H9 (cell line): ENCODE measurements around the gene STT3B. TPM values are rescaled to one million over a fixed set of nuclear protein-coding genes. Genes with fewer than 3 reads are reported as not detected.

Experiments
- DNase-seq: peaks from one replicate; pipeline ENCODE4 v3.0.0-alpha.2; 2017
- H2AFZ ChIP-seq: one replicate; pipeline ENCODE4 v1.6.1; 2013; ENCODE audit warnings: mild to moderate bottlenecking, low read length, control low read depth, moderate library complexity
- H2AK5ac ChIP-seq: 2 replicates; pipeline ENCODE4 v1.6.1; 2013; ENCODE audit warnings: low read length, control low read depth, mixed read lengths; ENCODE audit not compliant: insufficient read length
- H2BK120ac ChIP-seq: one replicate; pipeline ENCODE4 v1.6.1; 2013; ENCODE audit warnings: low read depth, mild to moderate bottlenecking, low read length, control low read depth, inconsistent platforms; ENCODE audit not compliant: poor library complexity, severe bottlenecking
- H2BK12ac ChIP-seq: 2 replicates; pipeline ENCODE4 v1.6.1; 2013; ENCODE audit warnings: low read length, control low read depth, mixed read lengths, low read depth; ENCODE audit not compliant: insufficient read length
- H2BK15ac ChIP-seq: 2 replicates; pipeline ENCODE4 v1.6.1; 2013; ENCODE audit warnings: low read depth, low read length, control low read depth
- H2BK20ac ChIP-seq: one replicate; pipeline ENCODE4 v1.6.1; 2013; ENCODE audit warnings: low read depth, mild to moderate bottlenecking, low read length, control low read depth, inconsistent platforms; ENCODE audit not compliant: poor library complexity, severe bottlenecking
- H2BK5ac ChIP-seq: 2 replicates; pipeline ENCODE4 v1.6.1; 2013; ENCODE audit warnings: low read length, control low read depth, mixed read lengths; ENCODE audit not compliant: insufficient read length
- H3K14ac ChIP-seq: 2 replicates; pipeline ENCODE4 v1.6.1; 2013; ENCODE audit warnings: low read length, control low read depth; ENCODE audit not compliant: insufficient read depth
- H3K18ac ChIP-seq: 2 replicates; pipeline ENCODE4 v1.6.1; 2013; ENCODE audit warnings: low read depth, mild to moderate bottlenecking, mixed read lengths, low read length, control low read depth; ENCODE audit not compliant: insufficient read length
- H3K23ac ChIP-seq: 2 replicates; pipeline ENCODE4 v1.6.1; 2013; ENCODE audit warnings: low read length, control low read depth, mixed read lengths, low read depth; ENCODE audit not compliant: insufficient read length
- H3K23me2 ChIP-seq: 2 replicates; pipeline ENCODE4 v1.6.1; 2013; ENCODE audit warnings: low read depth, mild to moderate bottlenecking, mixed read lengths, low read length, control low read depth; ENCODE audit not compliant: insufficient read length, poor library complexity, severe bottlenecking
- H3K27ac ChIP-seq: 2 replicates; pipeline ENCODE4 v1.5.1; 2013; ENCODE audit warnings: low read length, control low read depth, mixed read lengths, low read depth; ENCODE audit not compliant: insufficient read length
- H3K27me3 ChIP-seq: 2 replicates; pipeline ENCODE4 v1.6.1; 2013; ENCODE audit warnings: low read length, control low read depth, inconsistent platforms; ENCODE audit not compliant: insufficient read depth
- H3K4ac ChIP-seq: 2 replicates; pipeline ENCODE4 v1.6.1; 2013; ENCODE audit warnings: low read depth, mild to moderate bottlenecking, control low read depth, inconsistent platforms, low read length, moderate library complexity
- H3K4me1 ChIP-seq: 2 replicates; pipeline ENCODE4 v1.6.1; 2013; ENCODE audit warnings: low read length, control low read depth, inconsistent platforms; ENCODE audit not compliant: insufficient read depth
- H3K4me2 ChIP-seq: 2 replicates; pipeline ENCODE4 v1.6.1; 2013; ENCODE audit warnings: low read length, control low read depth, mixed read lengths; ENCODE audit not compliant: insufficient read length, insufficient read depth
- H3K56ac ChIP-seq: 2 replicates; pipeline ENCODE4 v1.6.1; 2013; ENCODE audit warnings: low read depth, mild to moderate bottlenecking, mixed read lengths, low read length, control low read depth; ENCODE audit not compliant: insufficient read length
- H3K79me1 ChIP-seq: 2 replicates; pipeline ENCODE4 v1.6.1; 2013; ENCODE audit warnings: low read depth, mild to moderate bottlenecking, moderate library complexity, low read length, control low read depth, inconsistent platforms; ENCODE audit not compliant: insufficient read depth, poor library complexity, severe bottlenecking
- H3K79me2 ChIP-seq: 2 replicates; pipeline ENCODE4 v1.6.1; 2013; ENCODE audit warnings: low read length, control low read depth, inconsistent platforms; ENCODE audit not compliant: insufficient read depth
- H3K9ac ChIP-seq: 2 replicates; pipeline ENCODE4 v1.6.1; 2013; ENCODE audit warnings: low read length, control low read depth, mixed read lengths; ENCODE audit not compliant: insufficient read length; ENCODE audit errors: extremely low read depth
- H3K9me3 ChIP-seq: one replicate; pipeline ENCODE4 v1.6.1; 2013; ENCODE audit warnings: low read depth, low read length, inconsistent platforms; ENCODE audit not compliant: control insufficient read depth
- H3T11ph ChIP-seq: one replicate; pipeline ENCODE4 v1.6.1; 2013; ENCODE audit warnings: mild to moderate bottlenecking, low read length, control low read depth, inconsistent platforms
- H4K20me1 ChIP-seq: one replicate; pipeline ENCODE4 v1.6.1; 2013; ENCODE audit not compliant: control insufficient read depth, insufficient read length, insufficient read depth
- H4K5ac ChIP-seq: 2 replicates; pipeline ENCODE4 v1.6.1; 2013; ENCODE audit warnings: low read depth, mild to moderate bottlenecking, mixed read lengths, low read length, control low read depth; ENCODE audit not compliant: insufficient read length
- H4K8ac ChIP-seq: replicated peaks from 2 replicates; pipeline ENCODE4 v1.6.1; 2013; ENCODE audit warnings: low read length, control low read depth, mixed read lengths, low read depth; ENCODE audit not compliant: insufficient read length
- H4K91ac ChIP-seq: 2 replicates; pipeline ENCODE4 v1.6.1; 2013; ENCODE audit warnings: low read depth, mild to moderate bottlenecking, moderate library complexity, mixed read lengths, low read length, control low read depth; ENCODE audit not compliant: insufficient read length
- H3K27ac Mint-ChIP-seq, 3 experiments: 2 replicates in 2 of 3; 3 replicates in 1 of 3; pipeline ENCODE4 v1.8.0; 2020 to 2021; ENCODE audit warnings: mixed read lengths in 3 of 3, mild to moderate bottlenecking in 1 of 3, moderate library complexity in 1 of 3
- H3K27me3 Mint-ChIP-seq: 2 replicates; pipeline ENCODE4 v1.8.0; 2021; ENCODE audit warnings: low read depth, mild to moderate bottlenecking, moderate library complexity, mixed read lengths
- H3K36me3 Mint-ChIP-seq, 3 experiments: 2 replicates in 2 of 3; 3 replicates in 1 of 3; pipeline ENCODE4 v1.8.0; 2020 to 2021; ENCODE audit warnings: low read depth in 3 of 3, mixed read lengths in 3 of 3; ENCODE audit not compliant: insufficient read depth in 1 of 3
- H3K4me1 Mint-ChIP-seq, 2 experiments: 2 replicates each; pipeline ENCODE4 v1.8.0; 2020; ENCODE audit warnings: mixed read lengths in 2 of 2
- H3K4me3 Mint-ChIP-seq, 2 experiments: 2 replicates in 1 of 2; 3 replicates in 1 of 2; pipeline ENCODE4 v1.8.0; 2020 to 2021; ENCODE audit warnings: mild to moderate bottlenecking in 2 of 2, mixed read lengths in 2 of 2, moderate library complexity in 1 of 2
- H3K9me3 Mint-ChIP-seq, 2 experiments: 2 replicates in 1 of 2; 3 replicates in 1 of 2; pipeline ENCODE4 v1.8.0; 2020; ENCODE audit warnings: mild to moderate bottlenecking in 2 of 2, mixed read lengths in 2 of 2, moderate library complexity in 1 of 2
- WGBS: extraction: QIAGEN DNeasy Blood & Tissue Kit; methylation state at CpG from one replicate; pipeline ENCODE4 v1.1.7; 2013; ENCODE audit warnings: missing lambda C conversion rate, low lambda C conversion rate, mixed read lengths; ENCODE audit not compliant: insufficient read length; ENCODE audit errors: extremely low coverage; 5-methylcytosine and 5-hydroxymethylcytosine counted together
- total RNA-seq: library from RNA; stranded (reverse); gene quantifications from 2 replicates; pipeline ENCODE4 v1.2.1, GENCODE V29; 2021
- TF ChIP-seq, protein P1 (sequence below): fragments of 200-600 bp; sonication (generic); conservative IDR thresholded peaks from 3 replicates; pipeline ENCODE4 v1.8.0; 2021; ENCODE audit warnings: antibody characterized with exemption, mild to moderate bottlenecking

The STT3B gene
- total RNA-seq, 1 experiment from 2014 or later, result 79.9 TPM

GRCh38 chr3:31550452-31551251, 17.9 kb downstream of the STT3B start:
- no peaks in the 10 kb centered on the region for H3K4me1 ChIP-seq
- H3K27ac Mint-ChIP-seq, result no peak overlapping the region
- no peak overlapping the region for H3K4ac ChIP-seq
- no peak overlapping the region for H3K4me2 ChIP-seq
- H3K79me2 ChIP-seq, result peaks cover 18% of the 10 kb centered on the region; the same call in 1 of the 2 replicates
- no peak overlapping the region for H2BK12ac ChIP-seq
- peaks cover 3 to 13% (median 9%) of the 10 kb centered on the region in 3 experiments; a peak in 6 of 7 replicates for H3K36me3 Mint-ChIP-seq
- H3K4me1 Mint-ChIP-seq, result peaks cover 24% of the 10 kb centered on the region in 2 experiments
- no peak overlapping the region for H2BK15ac ChIP-seq
- H2BK20ac ChIP-seq, result no peak overlapping the region
- H3K79me1 ChIP-seq, result peaks cover 7% of the 10 kb centered on the region
- TF ChIP-seq, protein P1, sequence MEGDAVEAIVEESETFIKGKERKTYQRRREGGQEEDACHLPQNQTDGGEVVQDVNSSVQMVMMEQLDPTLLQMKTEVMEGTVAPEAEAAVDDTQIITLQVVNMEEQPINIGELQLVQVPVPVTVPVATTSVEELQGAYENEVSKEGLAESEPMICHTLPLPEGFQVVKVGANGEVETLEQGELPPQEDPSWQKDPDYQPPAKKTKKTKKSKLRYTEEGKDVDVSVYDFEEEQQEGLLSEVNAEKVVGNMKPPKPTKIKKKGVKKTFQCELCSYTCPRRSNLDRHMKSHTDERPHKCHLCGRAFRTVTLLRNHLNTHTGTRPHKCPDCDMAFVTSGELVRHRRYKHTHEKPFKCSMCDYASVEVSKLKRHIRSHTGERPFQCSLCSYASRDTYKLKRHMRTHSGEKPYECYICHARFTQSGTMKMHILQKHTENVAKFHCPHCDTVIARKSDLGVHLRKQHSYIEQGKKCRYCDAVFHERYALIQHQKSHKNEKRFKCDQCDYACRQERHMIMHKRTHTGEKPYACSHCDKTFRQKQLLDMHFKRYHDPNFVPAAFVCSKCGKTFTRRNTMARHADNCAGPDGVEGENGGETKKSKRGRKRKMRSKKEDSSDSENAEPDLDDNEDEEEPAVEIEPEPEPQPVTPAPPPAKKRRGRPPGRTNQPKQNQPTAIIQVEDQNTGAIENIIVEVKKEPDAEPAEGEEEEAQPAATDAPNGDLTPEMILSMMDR, result peak; percentile 72
- no peak overlapping the region for H4K8ac ChIP-seq
- H2BK5ac ChIP-seq, result no peak overlapping the region
- WGBS, result no CpG with 5 or more reads among the region's 2 CpGs
- H3K9me3 ChIP-seq, result no peaks in the 10 kb centered on the region
- no peaks in the 10 kb centered on the region for H3K27me3 Mint-ChIP-seq
- H3K14ac ChIP-seq, result no peak overlapping the region
- no peak overlapping the region for H3K4me3 Mint-ChIP-seq
- H3K23me2 ChIP-seq, result no peaks in the 10 kb centered on the region
- no peak overlapping the region for H3T11ph ChIP-seq
- H3K9me3 Mint-ChIP-seq, result peaks cover 0 to 4% of the 10 kb centered on the region in 2 experiments; a peak in 2 of 5 replicates
- H3K18ac ChIP-seq, result no peak overlapping the region
- H2BK120ac ChIP-seq, result no peak overlapping the region
- H3K9ac ChIP-seq, result no peak overlapping the region
- H3K23ac ChIP-seq, result no peak overlapping the region
- no peak overlapping the region for H2AFZ ChIP-seq
- DNase-seq, result no peak
- no peak overlapping the region for H4K5ac ChIP-seq
- H2AK5ac ChIP-seq, result no peak overlapping the region
- H3K27me3 ChIP-seq, result no peaks in the 10 kb centered on the region
- H3K27ac ChIP-seq, result no peak overlapping the region
- no peak overlapping the region for H4K91ac ChIP-seq
- no peak overlapping the region for H3K56ac ChIP-seq
- H4K20me1 ChIP-seq, result no peaks in the 10 kb centered on the region
